HL-60/S4 (cell line): ENCODE data around the gene EEIG1.
"Not testable (repeated sequence)": the region's sequence is repeated elsewhere in the genome, so short reads cannot be mapped to it uniquely, and the experiment has no call there.

Experiments used
- in situ Hi-C: fragments of 300-500 bp; cut with MboI; formaldehyde crosslinking; loops from 2 replicates; pipeline ENCODE4 v1.14.3; 2022; ENCODE audit warnings: low sequenced_read_pairs

The EEIG1 gene

GRCh38 chr9:127980706-127981558, at the start of gene EEIG1:
EEIG1 (minus strand) TSS chr9:127980989; CDS start chr9:127980137, 852 bp downstream.
- in situ Hi-C loops = no loop called here

- in situ Hi-C loops = no loop called here
Measured at GRCh38 chr9:128027705-128028104, 46.9 kb upstream of the EEIG1 start.

DNA sequence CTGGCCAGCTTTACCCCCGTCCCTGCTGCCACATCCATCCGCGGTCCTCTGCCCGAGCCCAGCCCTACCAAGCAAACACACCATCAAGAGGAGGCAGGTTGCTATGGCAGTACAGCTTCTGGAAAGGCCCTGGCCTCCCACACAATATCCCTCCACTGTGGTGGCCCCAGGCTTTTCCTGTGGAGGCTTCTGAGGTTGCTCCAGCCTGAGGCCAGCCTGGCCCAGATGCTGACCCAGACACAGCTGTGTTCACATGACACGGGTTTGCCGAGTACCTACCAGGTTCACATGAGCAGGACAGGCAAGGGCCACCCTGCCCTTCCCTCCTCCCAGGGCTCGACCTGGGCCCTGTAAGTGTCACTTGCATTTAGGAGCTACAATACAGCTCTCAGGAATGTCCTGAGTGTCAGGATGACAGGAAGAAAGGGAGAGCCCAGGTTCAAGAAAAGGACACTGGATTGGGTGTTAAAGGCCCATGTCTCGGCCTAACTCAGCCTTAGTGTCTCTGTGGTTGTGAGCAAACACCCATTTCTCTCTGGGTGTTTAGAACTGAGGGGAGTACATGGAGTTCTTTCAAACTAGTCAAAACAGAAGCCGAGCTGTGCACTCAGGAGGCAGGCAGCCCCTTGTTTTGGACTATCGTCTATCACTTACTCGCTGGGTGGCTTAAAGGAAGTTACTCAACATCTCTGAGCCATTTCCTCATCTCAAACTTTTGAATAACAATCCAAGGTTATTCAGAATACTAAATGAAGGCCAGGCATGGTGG, 46.2 kb upstream of the EEIG1 start:
- in situ Hi-C loops = no loop called here

- in situ Hi-C loops = no loop called here
Measured at GRCh38 chr9:128026255-128026772, 45.5 kb upstream of the EEIG1 start.

GRCh38 chr9:128025736-128026135, 44.9 kb upstream of the EEIG1 start:
- in situ Hi-C loops = no loop called here

- in situ Hi-C loops = no loop called here
Measured at GRCh38 chr9:128024761-128025308, 44.0 kb upstream of the EEIG1 start.

GRCh38 chr9:128023671-128024070, 42.9 kb upstream of the EEIG1 start:
- in situ Hi-C loops = not testable (repeated sequence)

- in situ Hi-C loops = no loop called here
Measured at GRCh38 chr9:128022886-128023285, 42.1 kb upstream of the EEIG1 start.

DNA sequence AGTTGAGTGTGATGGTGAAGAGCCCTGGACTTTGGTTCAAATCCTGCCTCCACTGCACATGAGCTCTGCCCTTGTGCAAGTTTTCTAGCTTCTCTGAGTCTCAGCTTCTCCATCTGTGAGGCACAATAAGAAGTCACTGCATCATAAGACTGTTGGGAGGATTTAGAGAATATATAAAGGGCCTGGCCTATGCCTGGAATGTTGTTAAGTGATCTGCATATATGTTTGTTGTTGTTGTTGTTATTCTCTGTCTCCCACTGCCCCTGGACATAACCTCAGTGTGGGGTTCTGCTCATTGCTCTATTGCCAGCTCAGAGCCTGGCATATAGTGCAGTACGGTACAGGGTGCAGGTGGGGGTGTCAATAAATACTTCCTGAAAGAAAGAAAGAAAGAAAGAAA, 40.3 kb upstream of the EEIG1 start:
- in situ Hi-C loops = no loop called here

DNA sequence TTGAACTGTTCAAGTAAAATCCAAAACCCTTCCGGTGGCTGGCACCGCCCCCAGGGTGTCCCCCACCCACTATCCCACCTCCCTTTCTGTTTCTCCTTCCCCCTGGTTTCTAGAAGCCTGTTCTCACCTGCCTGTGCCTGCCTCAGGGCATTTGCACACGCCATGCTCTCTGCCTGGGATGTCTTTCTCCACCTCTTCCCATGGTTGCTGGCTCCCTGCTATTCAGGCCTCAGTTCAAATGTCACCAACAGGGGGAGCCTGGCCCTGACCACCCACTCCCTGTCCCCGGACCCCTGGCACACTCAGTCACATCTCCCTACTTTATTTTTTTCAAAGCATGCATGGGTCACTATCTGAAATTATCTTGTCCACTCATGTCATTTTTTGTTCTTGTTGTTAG, 39.9 kb upstream of the EEIG1 start:
- in situ Hi-C loops = no loop called here

DNA sequence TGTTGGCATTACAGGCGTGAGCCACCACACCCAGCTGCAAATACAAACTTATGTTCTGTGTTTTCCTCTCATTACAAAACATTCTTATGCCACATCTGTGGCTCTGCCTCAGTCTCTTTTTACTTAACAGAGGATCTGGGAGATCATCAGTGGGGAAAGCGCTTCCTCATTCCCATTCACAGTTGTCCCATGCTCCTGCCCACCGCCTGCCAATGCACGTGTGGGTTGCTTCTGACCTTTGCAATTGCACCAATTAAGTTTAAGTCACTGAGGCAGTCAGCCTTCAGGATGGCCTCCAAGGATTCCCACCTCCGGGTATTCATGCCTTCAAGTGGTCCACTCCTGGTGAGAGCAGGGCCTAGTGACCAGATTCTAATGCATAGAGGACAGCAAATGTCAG, 34.9 kb upstream of the EEIG1 start:
- in situ Hi-C loops = no loop called here

- in situ Hi-C loops = no loop called here
Measured at GRCh38 chr9:128011071-128011817, 30.5 kb upstream of the EEIG1 start.

DNA sequence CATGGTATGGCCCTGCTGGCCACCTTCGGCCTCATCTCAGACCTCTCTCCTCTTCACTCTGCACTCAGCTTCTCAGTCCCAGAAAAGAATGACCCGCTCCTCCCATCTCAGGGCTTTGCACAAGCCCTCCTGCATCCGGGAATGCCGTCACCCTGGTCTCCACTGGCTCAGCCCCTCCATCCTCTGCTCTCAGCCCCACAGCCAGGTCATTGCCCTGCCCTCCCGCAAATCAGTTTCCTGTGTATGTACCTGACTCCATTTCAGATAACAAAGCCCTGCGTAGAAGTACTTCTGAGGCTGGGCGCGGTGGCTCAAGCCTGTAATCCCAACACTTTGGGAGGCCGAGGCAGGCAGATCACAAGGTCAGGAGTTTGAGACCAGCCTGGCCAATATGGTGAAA, 28.9 kb upstream of the EEIG1 start:
- in situ Hi-C loops = no loop called here

GRCh38 chr9:128008171-128008570, 27.4 kb upstream of the EEIG1 start:
- in situ Hi-C loops = no loop called here

DNA sequence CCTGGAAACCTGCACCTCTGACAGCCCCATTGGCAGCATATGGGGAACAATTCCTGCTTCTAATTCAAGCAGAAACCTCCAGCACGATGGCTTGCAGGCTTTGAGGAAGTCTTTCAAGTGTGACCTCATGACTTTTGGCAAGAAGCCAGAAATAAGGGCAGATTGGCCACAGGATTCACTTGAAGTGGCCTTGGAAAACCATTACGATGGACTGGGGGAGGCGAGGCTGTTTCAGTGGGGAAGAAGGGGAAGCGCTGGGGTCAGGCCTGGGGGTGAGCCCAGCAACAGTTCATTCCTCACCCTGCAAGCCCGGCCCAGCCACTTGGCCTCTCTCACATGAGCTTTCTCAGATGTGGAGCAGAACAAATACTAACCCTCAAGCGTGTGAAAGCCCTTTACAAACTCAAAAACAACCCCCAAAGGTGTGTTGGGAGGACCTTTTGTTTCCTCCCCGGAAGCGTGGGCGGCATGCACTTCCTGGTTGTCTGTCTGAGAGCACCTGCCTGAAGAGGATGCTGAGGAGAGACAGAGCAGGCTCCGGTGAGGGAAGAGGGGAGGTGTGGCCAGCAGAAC, 26.9 kb upstream of the EEIG1 start:
- in situ Hi-C loops = no loop called here

GRCh38 chr9:128006332-128006996, 25.7 kb upstream of the EEIG1 start:
- in situ Hi-C loops = no loop called here

DNA sequence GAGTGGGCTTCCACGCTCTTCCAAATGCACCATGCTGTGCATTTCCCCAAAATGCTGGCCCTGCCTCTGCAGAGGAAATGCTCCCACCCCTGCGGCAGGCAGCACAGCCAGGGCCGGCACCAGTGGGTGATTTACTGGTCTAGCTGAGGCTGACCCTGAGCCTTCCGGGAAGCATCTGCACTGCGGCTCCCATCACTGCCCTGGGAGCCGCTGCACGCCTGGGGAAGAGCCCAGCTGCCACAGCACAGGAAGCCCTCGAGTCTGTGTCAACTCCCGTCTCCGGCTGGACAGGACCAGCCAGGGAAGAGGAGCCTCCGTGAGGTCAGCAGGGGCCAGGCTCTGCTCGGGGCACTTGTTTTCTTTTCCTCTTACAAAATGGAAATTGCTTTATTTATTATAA, 25.1 kb upstream of the EEIG1 start:
- in situ Hi-C loops = no loop called here

DNA sequence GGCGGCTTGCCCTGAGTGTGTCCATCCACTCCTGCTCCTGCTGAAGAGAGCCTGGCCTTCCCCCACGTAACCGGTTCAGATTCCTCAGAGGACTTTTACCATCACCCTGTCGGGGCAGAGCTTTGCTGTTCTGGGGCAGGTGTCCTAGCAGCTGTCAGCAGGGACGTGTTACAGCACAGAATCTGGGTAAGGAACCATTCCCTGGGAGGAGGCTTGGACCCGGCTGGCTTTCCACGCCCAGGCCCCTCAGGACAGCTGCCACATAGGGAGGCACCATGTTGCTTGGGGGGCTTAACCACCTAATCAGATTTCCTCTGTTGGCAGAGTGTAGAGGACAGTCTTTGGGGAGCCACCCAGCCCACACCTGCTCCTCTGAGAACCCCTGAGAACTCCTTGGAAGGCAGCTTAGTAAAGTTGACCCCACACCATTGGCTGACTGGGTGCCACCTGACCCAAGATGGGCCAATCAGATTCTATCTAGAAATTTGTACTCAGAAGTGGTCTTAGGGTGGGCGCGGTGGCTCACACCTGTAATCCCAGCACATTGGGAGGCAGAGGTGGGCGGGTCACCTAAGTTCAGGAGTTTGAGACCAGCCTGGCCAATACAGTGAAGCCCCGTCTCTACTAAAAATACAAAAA, 23.3 kb upstream of the EEIG1 start:
- in situ Hi-C loops = no loop called here

GRCh38 chr9:128002959-128003358, 22.2 kb upstream of the EEIG1 start:
- in situ Hi-C loops = no loop called here
